Tibial nerve (tissue), 4 donors: ENCODE results near the gene TFDP2. TPM values are rescaled to one million over a fixed set of nuclear protein-coding genes. Genes with fewer than 3 reads are reported as not detected.

Source experiments
- DNase-seq, 2 donors: peaks; one replicate each; pipeline ENCODE4 v3.0.0-alpha.2; 2019; ENCODE audit warnings: low spot score in 2 of 2
- H3K27ac ChIP-seq, 4 donors: fragments of 200-600 bp; sonication (generic) in 3 of 4; one replicate each; pipeline ENCODE4 v1.5.1; 2017 to 2019; ENCODE audit warnings: mild to moderate bottlenecking in 1 of 4
- H3K27me3 ChIP-seq, 2 donors: fragments of 200-600 bp; sonication (generic) in 1 of 2; one replicate each; pipeline versions ENCODE4 v1.5.1 to v1.6.0; 2017 to 2019
- H3K36me3 ChIP-seq, 3 donors: fragments of 200-600 bp; sonication (generic); one replicate each; pipeline ENCODE4 v1.5.1; 2018 to 2019
- H3K4me1 ChIP-seq, 4 donors: fragments of 200-600 bp; sonication (generic) in 3 of 4; one replicate each; pipeline ENCODE4 v1.5.1; 2017 to 2019
- H3K4me3 ChIP-seq, 4 donors: fragments of 200-600 bp; sonication (generic) in 3 of 4; one replicate each; pipeline ENCODE4 v1.5.1; 2017 to 2019; ENCODE audit warnings: mild to moderate bottlenecking in 1 of 4, moderate library complexity in 1 of 4
- H3K9me3 ChIP-seq, 4 donors: fragments of 200-600 bp; sonication (generic) in 3 of 4; one replicate each; pipeline ENCODE4 v1.5.1; 2017 to 2019
- EP300 ChIP-seq, 2 donors: sonication (generic); formaldehyde crosslinking; IDR thresholded peaks; one replicate each; pipeline ENCODE4 v1.6.1; 2017; ENCODE audit warnings: antibody characterized with exemption in 2 of 2, mild to moderate bottlenecking in 1 of 2
- POLR2A ChIP-seq, 2 donors: fragments of 450-650 bp; IDR thresholded peaks; one replicate each; pipeline ENCODE4 v1.6.1; 2017; ENCODE audit warnings: antibody characterized with exemption in 2 of 2, mild to moderate bottlenecking in 2 of 2, moderate library complexity in 2 of 2
- WGBS, 2 donors: methylation state at CpG; one replicate each; pipeline ENCODE4 v1.1.5; 2018; 5-methylcytosine and 5-hydroxymethylcytosine counted together
- total RNA-seq, 4 donors: library from RNA; depleted of rRNA; stranded (reverse); fragments of >200 nt; gene quantifications; one replicate each; pipeline ENCODE4 v1.1.0, GENCODE V29; 2016
- TF ChIP-seq, protein P1 (sequence below), 5 experiments: fragments of 200-600 bp in 3 of 5; fragments of 450-650 bp in 2 of 5; sonication (generic) in 3 of 5; IDR thresholded peaks; one replicate each; pipeline ENCODE4 v1.5.1; 2016 to 2019; ENCODE audit warnings: antibody characterized with exemption in 5 of 5, mild to moderate bottlenecking in 3 of 5, moderate library complexity in 2 of 5

Gene TFDP2
- total RNA-seq, 4 donors from 2014 or later: 30.0 to 95.7 (median 70.6) TPM

DNA sequence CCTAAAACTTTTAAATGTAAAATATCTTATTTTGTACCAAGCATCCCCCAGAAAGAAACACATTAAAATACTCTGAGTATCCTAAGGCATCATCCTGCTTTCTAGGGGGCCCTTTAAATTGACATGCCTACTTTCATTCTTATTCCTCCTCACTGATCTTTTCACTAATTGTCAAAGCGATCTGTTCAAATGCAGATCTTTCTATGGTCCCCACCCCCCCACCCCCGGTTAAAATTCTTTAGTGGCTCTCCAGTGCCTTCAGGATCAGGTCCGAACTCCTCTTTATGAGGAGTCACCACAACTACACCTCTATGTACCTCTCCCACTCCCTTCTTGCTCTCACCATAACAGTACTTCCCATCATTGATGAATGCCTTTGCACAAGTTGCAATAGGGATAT lies 19.2 kb upstream of the TFDP2 start:
- Histone ChIP-seq H3K9me3 (no peaks in the 10 kb centered on the region), H3K27me3 (no peaks in the 10 kb centered on the region), H3K4me1 (no peaks in the 10 kb centered on the region), H3K27ac (no peak overlapping the region), H3K4me3 (no peak overlapping the region), H3K36me3 (peaks cover 0 to 85% (median 0%) of the 10 kb centered on the region in 3 donors)
- no peak for DNase-seq
- WGBS, 2 donors: 67 to 69% methylated on average over 3 of the region's 3 CpGs
- no peak for TF ChIP-seq POLR2A (IDR thresholded peaks at IDR 0.05)
- TF ChIP-seq EP300 (IDR thresholded peaks at IDR 0.05): no peak
- TF ChIP-seq, protein P1, sequence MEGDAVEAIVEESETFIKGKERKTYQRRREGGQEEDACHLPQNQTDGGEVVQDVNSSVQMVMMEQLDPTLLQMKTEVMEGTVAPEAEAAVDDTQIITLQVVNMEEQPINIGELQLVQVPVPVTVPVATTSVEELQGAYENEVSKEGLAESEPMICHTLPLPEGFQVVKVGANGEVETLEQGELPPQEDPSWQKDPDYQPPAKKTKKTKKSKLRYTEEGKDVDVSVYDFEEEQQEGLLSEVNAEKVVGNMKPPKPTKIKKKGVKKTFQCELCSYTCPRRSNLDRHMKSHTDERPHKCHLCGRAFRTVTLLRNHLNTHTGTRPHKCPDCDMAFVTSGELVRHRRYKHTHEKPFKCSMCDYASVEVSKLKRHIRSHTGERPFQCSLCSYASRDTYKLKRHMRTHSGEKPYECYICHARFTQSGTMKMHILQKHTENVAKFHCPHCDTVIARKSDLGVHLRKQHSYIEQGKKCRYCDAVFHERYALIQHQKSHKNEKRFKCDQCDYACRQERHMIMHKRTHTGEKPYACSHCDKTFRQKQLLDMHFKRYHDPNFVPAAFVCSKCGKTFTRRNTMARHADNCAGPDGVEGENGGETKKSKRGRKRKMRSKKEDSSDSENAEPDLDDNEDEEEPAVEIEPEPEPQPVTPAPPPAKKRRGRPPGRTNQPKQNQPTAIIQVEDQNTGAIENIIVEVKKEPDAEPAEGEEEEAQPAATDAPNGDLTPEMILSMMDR (IDR thresholded peaks at IDR 0.05): no peak

DNA sequence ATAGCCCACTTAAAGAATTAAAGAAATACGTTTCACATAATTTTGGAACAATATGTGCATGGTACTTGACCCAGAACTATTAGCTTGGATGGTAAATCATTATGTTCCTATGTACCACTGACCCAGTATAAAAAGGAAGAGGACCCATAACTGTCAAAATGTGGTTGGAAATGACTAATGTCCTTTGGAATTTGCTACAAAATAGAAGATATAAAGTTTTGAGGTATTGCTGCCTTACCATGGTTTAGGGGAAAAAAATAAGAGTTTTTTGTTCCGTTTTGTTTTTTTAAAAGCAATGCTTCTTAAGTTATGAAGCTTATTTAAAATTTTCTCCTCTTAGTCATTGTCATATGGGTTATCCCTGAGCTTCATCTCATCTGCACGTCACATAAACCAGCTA lies 15.8 kb upstream of the TFDP2 start:
- no peak overlapping the region for H3K27ac ChIP-seq
- WGBS, 2 donors: 93 to 95% methylated on average over 3 of the region's 3 CpGs
- no peaks in the 10 kb centered on the region for H3K4me1 ChIP-seq
- H3K9me3 ChIP-seq: no peaks in the 10 kb centered on the region
- peaks cover 0 to 85% (median 0%) of the 10 kb centered on the region in 3 donors for H3K36me3 ChIP-seq
- no peak overlapping the region for H3K4me3 ChIP-seq
- DNase-seq: no peak
- TF ChIP-seq, protein P1 (IDR thresholded peaks at IDR 0.05): no peak
- no peak for TF ChIP-seq POLR2A (IDR thresholded peaks at IDR 0.05)
- TF ChIP-seq EP300 (IDR thresholded peaks at IDR 0.05): no peak
- no peaks in the 10 kb centered on the region for H3K27me3 ChIP-seq

DNA sequence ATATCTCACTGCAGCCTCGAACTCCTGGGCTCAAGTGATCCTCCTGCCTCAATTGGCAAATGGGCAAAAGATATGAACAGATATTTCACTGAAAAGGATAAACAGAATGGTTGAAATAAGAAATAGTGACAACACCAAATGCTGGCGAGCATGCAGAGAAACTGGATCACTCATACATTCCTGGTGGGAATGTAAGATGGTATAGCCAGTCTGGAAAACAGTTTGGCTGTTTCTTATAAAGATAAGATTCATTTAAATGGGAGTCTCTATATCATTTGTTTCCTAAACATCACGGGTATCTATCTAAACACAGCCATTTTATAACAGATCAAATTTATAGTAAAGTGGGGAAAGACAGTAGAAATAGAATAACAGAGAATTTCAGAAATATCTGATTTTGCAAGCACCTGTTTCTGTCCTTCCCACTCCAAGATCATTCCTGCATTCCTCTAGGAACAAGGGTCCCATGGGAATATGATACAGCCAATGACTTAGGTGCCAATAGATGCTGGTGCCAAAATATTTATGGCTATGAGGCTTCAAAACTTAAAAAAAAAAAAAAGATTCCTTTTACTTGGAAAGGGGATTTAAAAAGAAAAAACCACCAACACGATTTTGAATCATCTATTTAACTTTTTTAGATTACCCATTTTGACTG lies 9.9 kb upstream of the TFDP2 start:
- Histone ChIP-seq H3K4me3 (no peak overlapping the region), H3K36me3 (peaks cover 0 to 44% (median 0%) of the 10 kb centered on the region in 3 donors), H3K27ac (no peak overlapping the region), H3K27me3 (no peaks in the 10 kb centered on the region), H3K4me1 (no peaks in the 10 kb centered on the region), H3K9me3 (no peaks in the 10 kb centered on the region)
- TF ChIP-seq POLR2A (IDR thresholded peaks at IDR 0.05) (no peak), EP300 (IDR thresholded peaks at IDR 0.05) (no peak)
- TF ChIP-seq, protein P1 (IDR thresholded peaks at IDR 0.05): no peak
- WGBS, 2 donors: 86 to 91% methylated on average over 4 of the region's 4 CpGs
- no peak for DNase-seq

DNA sequence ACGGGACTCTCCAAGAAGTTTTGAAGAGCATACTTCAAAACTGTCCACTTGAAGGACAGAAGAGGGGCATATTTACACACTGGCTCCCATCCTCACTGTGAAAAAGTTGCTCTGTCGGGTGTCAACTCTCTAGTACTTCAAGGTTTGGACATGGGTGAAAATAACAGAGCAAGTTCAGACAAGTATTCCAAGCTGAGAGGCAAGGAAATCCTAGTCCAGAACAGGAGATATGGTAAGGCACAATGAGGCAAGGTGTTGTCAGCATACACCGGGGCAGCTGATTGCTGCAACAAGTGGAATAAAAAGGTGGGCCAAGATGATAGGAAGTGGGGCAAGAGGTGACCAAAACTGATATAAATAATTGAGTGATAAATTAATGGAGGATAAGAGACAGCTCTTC lies 4.8 kb upstream of the TFDP2 start:
- Histone ChIP-seq H3K36me3 (peaks cover 0 to 6% (median 0%) of the 10 kb centered on the region in 3 donors), H3K9me3 (no peaks in the 10 kb centered on the region), H3K27me3 (no peaks in the 10 kb centered on the region), H3K27ac (no peak overlapping the region), H3K4me1 (peaks cover 0 to 4% (median 0%) of the 10 kb centered on the region in 4 donors), H3K4me3 (no peak overlapping the region)
- WGBS, 2 donors: 88 to 91% methylated on average over 3 of the region's 3 CpGs
- DNase-seq: no peak
- TF ChIP-seq EP300 (IDR thresholded peaks at IDR 0.05) (no peak), POLR2A (IDR thresholded peaks at IDR 0.05) (no peak)
- TF ChIP-seq, protein P1 (IDR thresholded peaks at IDR 0.05): no peak

DNA sequence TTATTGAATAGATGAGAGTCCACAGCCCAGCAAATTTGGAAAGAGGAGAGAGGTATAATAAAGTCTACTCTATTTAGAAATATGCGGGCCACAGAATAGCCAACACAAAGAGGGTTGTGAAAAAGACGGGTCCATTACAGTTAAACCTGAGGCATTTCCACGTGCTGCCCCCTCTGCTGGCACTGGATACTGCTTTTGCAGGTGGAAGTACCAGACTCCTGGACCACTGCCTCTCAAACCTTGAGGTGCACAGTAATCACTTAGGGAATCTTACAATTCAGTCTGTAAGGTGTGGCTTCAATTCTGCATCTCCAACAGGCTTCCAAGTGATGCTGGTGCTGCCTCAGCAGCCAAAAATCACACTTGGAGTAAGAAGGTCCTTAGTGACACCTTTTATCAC lies 3.0 kb upstream of the TFDP2 start:
- DNase-seq: no peak
- H3K36me3 ChIP-seq: no peaks in the 10 kb centered on the region
- no peaks in the 10 kb centered on the region for H3K9me3 ChIP-seq
- TF ChIP-seq EP300 (IDR thresholded peaks at IDR 0.05): no peak
- TF ChIP-seq POLR2A (IDR thresholded peaks at IDR 0.05): no peak
- TF ChIP-seq, protein P1 (IDR thresholded peaks at IDR 0.05): no peak
- H3K27ac ChIP-seq: no peak overlapping the region
- H3K4me3 ChIP-seq: no peak overlapping the region
- no peaks in the 10 kb centered on the region for H3K27me3 ChIP-seq
- WGBS, 2 donors: 28 to 32% methylated on average over 3 of the region's 3 CpGs
- peaks cover 0 to 16% (median 5%) of the 10 kb centered on the region in 4 donors for H3K4me1 ChIP-seq
